ENCODE data around the gene CD86.
A peak's percentile ranks its signal among the peaks of the same experiment; 100 is the strongest.

The CD86 gene

DNA sequence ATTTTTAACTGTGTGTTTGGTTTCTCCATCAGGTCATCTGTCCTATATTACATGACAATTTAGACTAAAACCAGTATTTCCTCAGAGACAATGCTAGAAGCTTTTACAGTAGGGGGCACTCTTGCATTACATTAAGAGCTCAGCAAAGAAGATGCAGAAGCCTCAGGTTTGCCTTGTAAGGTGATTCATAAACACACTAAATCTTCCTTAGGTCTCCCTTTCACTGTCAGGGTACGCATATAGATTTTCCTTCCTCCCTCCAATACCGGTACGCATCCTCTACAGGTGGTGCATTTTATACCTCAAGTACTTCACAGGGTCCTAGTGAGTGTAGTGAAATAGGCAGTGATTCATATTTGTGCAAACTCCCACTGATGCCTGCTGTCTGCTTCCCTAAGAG is 46.5 kb downstream of the CD86 start:
- no peaks in the 10 kb centered on the region for H3K79me2 ChIP-seq (ENCODE audit: insufficient read depth, low read length)
- H3K27me3 ChIP-seq (ENCODE audit: low read length): no peaks in the 10 kb centered on the region
- H3K9me2 ChIP-seq (replicated peaks; ENCODE audit: insufficient read depth, low read length): no peaks in the 10 kb centered on the region
- no peak overlapping the region for H3K9ac ChIP-seq (ENCODE audit: low read length)
- H3K4me3 ChIP-seq (ENCODE audit: insufficient read depth, low read length, poor library complexity, severe bottlenecking): no peak overlapping the region
- H3K27ac ChIP-seq (ENCODE audit: low read depth, low read length): no peak overlapping the region
- no peak overlapping the region for H3K4me2 ChIP-seq (ENCODE audit: low read depth, low read length, poor library complexity, severe bottlenecking)
- H2AFZ ChIP-seq (ENCODE audit: low read depth, low read length, severe bottlenecking): no peak overlapping the region
- H4K20me1 ChIP-seq (ENCODE audit: low read depth, low read length): no peaks in the 10 kb centered on the region
- H3K36me3 ChIP-seq (ENCODE audit: low read length): 0 out of 2 replicates have a peak, but pooled peaks cover under 1% of the 10 kb centered on the region
- no peaks in the 10 kb centered on the region for H3K9me3 ChIP-seq (ENCODE audit: insufficient read depth, low read length)
- TF ChIP-seq EZH2phosphoT487 (conservative IDR thresholded peaks at IDR 0.05; ENCODE audit: low read length): no peak
- peak; percentile 50 for TF ChIP-seq CTCF (IDR thresholded peaks at IDR 0.05; ENCODE audit: insufficient read depth, low read length, poor library complexity, severe bottlenecking)
- no peaks in the 10 kb centered on the region for H3F3A ChIP-seq (ENCODE audit: insufficient read depth)

DNA sequence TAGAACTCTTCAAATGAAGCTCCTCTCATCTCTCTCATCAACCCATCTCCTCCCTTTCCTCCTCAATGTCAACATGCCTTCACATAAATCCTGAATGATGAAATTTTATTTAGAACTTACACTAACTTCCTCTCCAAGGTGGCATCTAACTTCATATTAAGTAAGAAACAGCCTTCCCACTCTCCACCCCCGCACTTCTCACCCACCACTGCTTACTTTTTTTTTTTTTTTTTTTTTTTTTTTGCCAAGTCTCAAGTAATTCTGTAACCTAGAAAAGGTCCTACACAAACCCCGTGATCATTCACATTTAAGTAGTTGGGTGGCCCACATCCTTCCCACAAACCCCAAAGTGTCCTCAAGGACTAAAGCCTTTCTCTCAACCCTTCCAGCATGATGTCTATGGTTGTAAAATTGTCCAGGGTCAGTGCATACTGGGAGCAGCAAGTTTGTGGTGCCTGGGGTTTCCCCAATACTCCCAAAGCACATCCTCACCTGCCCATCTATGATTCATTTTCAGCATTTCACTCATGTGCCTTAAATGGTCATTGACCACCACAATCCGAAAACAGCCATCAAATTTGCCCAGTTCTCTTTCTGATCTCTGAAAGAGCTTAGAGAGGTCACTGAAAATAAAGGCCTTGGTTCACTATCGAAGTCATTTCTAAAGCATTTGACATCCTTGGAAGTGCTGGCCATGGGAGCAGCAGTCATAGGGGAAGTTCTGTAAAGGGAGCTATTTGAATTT is 47.2 kb downstream of the CD86 start:
- no peak overlapping the region for H3K4me3 ChIP-seq (ENCODE audit: insufficient read depth, low read length, poor library complexity, severe bottlenecking)
- no peaks in the 10 kb centered on the region for H3F3A ChIP-seq (ENCODE audit: insufficient read depth)
- no peak overlapping the region for H2AFZ ChIP-seq (ENCODE audit: low read depth, low read length, severe bottlenecking)
- H3K79me2 ChIP-seq (ENCODE audit: insufficient read depth, low read length): no peaks in the 10 kb centered on the region
- no peak overlapping the region for H3K27ac ChIP-seq (ENCODE audit: low read depth, low read length)
- TF ChIP-seq EZH2phosphoT487 (conservative IDR thresholded peaks at IDR 0.05; ENCODE audit: low read length) (no peak), CTCF (IDR thresholded peaks at IDR 0.05; ENCODE audit: insufficient read depth, low read length, poor library complexity, severe bottlenecking) (no peak)
- no peak overlapping the region for H3K4me2 ChIP-seq (ENCODE audit: low read depth, low read length, poor library complexity, severe bottlenecking)
- no peaks in the 10 kb centered on the region for H3K9me3 ChIP-seq (ENCODE audit: insufficient read depth, low read length)
- H3K9ac ChIP-seq (ENCODE audit: low read length): no peak overlapping the region
- no peaks in the 10 kb centered on the region for H3K36me3 ChIP-seq (ENCODE audit: low read length)
- H4K20me1 ChIP-seq (ENCODE audit: low read depth, low read length): no peaks in the 10 kb centered on the region
- H3K27me3 ChIP-seq (ENCODE audit: low read length): no peaks in the 10 kb centered on the region
- H3K9me2 ChIP-seq (replicated peaks; ENCODE audit: insufficient read depth, low read length): no peaks in the 10 kb centered on the region

DNA sequence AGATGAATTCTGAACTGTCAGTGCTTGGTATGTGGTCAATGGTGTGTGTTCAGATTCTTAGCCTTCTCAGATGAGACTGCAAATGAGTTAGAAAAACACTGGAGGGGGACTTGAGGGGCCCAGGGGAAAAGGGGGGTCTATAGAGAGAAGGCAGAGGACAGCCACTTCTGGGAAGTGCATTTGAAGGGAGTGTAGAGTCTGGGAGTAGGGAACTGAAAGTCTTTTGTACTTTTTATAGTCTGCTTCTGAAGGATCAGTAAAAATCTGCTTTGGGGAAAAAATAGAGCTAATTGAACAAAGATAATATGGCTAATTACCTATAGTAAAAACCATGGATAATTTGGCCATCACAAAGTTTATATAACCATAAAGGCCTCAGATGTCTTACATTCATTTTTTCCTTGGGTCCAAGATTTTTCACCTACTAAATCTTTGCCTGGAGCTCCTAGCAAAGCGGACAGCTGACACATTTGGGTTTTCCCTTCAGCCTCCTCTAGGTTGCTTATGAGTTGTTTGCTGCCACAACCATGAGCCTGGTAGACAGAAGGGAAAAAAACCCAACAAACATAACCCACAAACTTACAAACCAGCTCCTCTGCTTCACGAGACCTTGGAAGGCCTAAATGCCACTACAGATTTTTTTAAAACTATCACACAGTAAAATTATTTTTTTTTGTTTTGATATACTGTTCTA is 48.8 kb downstream of the CD86 start:
- Histone ChIP-seq H3F3A (ENCODE audit: insufficient read depth) (no peaks in the 10 kb centered on the region), H3K36me3 (ENCODE audit: low read length) (no peaks in the 10 kb centered on the region), H4K20me1 (ENCODE audit: low read depth, low read length) (no peaks in the 10 kb centered on the region), H3K9ac (ENCODE audit: low read length) (no peak overlapping the region), H3K79me2 (ENCODE audit: insufficient read depth, low read length) (no peaks in the 10 kb centered on the region), H2AFZ (ENCODE audit: low read depth, low read length, severe bottlenecking) (no peak overlapping the region), H3K27ac (ENCODE audit: low read depth, low read length) (no peak overlapping the region), H3K27me3 (ENCODE audit: low read length) (no peaks in the 10 kb centered on the region), H3K9me3 (ENCODE audit: insufficient read depth, low read length) (no peaks in the 10 kb centered on the region), H3K9me2 (replicated peaks; ENCODE audit: insufficient read depth, low read length) (no peaks in the 10 kb centered on the region), H3K4me2 (ENCODE audit: low read depth, low read length, poor library complexity, severe bottlenecking) (no peak overlapping the region), H3K4me3 (ENCODE audit: insufficient read depth, low read length, poor library complexity, severe bottlenecking) (no peak overlapping the region)
- no peak for TF ChIP-seq EZH2phosphoT487 (conservative IDR thresholded peaks at IDR 0.05; ENCODE audit: low read length)
- no peak for TF ChIP-seq CTCF (IDR thresholded peaks at IDR 0.05; ENCODE audit: insufficient read depth, low read length, poor library complexity, severe bottlenecking)
